HepG2 (cell line): ENCODE results near the gene MRPL43. TPM values are rescaled to one million over a fixed set of nuclear protein-coding genes. Genes with fewer than 3 reads are reported as not detected.

Experiments used
- CBX1 ChIP-seq: IDR thresholded peaks from one replicate; pipeline ENCODE4 v1.6.1; 2016; ENCODE audit warnings: antibody characterized with exemption, low read depth
- CHD2 ChIP-seq: IDR thresholded peaks from 2 replicates; pipeline ENCODE4 v1.6.1; 2011; ENCODE audit warnings: low read depth, low read length, improper control_type of control experiment
- DZIP1 ChIP-seq: sonication (generic); formaldehyde crosslinking; IDR thresholded peaks from 2 replicates; pipeline ENCODE4 v1.5.0; 2020; ENCODE audit warnings: mild to moderate bottlenecking, missing genetic modification reagents
- HIVEP1 ChIP-seq: sonication (generic); formaldehyde crosslinking; IDR thresholded peaks from 2 replicates; pipeline ENCODE4 v1.4.0; 2020; ENCODE audit warnings: mild to moderate bottlenecking, missing genetic modification reagents
- HNF1A ChIP-seq, 2 experiments: sonication (generic) in 1 of 2; formaldehyde crosslinking in 1 of 2; IDR thresholded peaks; 2 replicates each; pipeline versions ENCODE4 v1.4.0 to v1.6.1; 2016 to 2020; ENCODE audit warnings: borderline replicate concordance in 1 of 2, low read depth in 1 of 2, mild to moderate bottlenecking in 1 of 2, missing genetic modification reagents in 1 of 2
- POLR2A ChIP-seq, 2 experiments: IDR thresholded peaks; 2 replicates each; pipeline ENCODE4 v1.6.1; 2011; ENCODE audit warnings: low read depth in 2 of 2, low read length in 2 of 2, mild to moderate bottlenecking in 1 of 2, moderate library complexity in 1 of 2; ENCODE audit not compliant: insufficient read depth in 1 of 2
- RXRB ChIP-seq: IDR thresholded peaks from 2 replicates; pipeline ENCODE4 v1.6.1; 2016; ENCODE audit warnings: borderline replicate concordance, missing genetic modification reagents, missing compliant biosample characterization
- SOX6 ChIP-seq, 2 experiments: fragments of 450-650 bp in 1 of 2; sonication (generic) in 1 of 2; formaldehyde crosslinking in 1 of 2; IDR thresholded peaks; 2 replicates each; pipeline versions ENCODE4 v1.4.0 to v1.6.1; 2017 to 2020; ENCODE audit warnings: antibody characterized with exemption in 1 of 2, mild to moderate bottlenecking in 1 of 2, missing genetic modification reagents in 1 of 2
- TCF12 ChIP-seq, 2 experiments: fragments of 450-650 bp in 1 of 2; sonication (generic) in 1 of 2; formaldehyde crosslinking in 1 of 2; IDR thresholded peaks; 2 replicates each; pipeline versions ENCODE4 v1.6.1 to v1.8.0; 2017 to 2022; ENCODE audit warnings: antibody characterized with exemption in 1 of 2, mild to moderate bottlenecking in 1 of 2, missing genetic modification reagents in 1 of 2, moderate library complexity in 1 of 2
- ZBTB7B ChIP-seq: sonication (generic); formaldehyde crosslinking; IDR thresholded peaks from 2 replicates; pipeline ENCODE4 v1.4.0; 2020; ENCODE audit warnings: missing genetic modification reagents
- ZKSCAN5 ChIP-seq: sonication (generic); formaldehyde crosslinking; IDR thresholded peaks from 2 replicates; pipeline ENCODE4 v1.5.1; 2020; ENCODE audit warnings: mild to moderate bottlenecking, missing genetic modification reagents
- ZNF281 ChIP-seq: sonication (generic); formaldehyde crosslinking; IDR thresholded peaks from 2 replicates; pipeline ENCODE4 v1.4.0; 2020; ENCODE audit warnings: missing genetic modification reagents, borderline replicate concordance
- ZNF605 ChIP-seq: sonication (generic); formaldehyde crosslinking; IDR thresholded peaks from 2 replicates; pipeline ENCODE4 v1.8.0; 2022; ENCODE audit warnings: mild to moderate bottlenecking, missing genetic modification reagents
- ZNF691 ChIP-seq: sonication (generic); formaldehyde crosslinking; IDR thresholded peaks from 2 replicates; pipeline ENCODE4 v1.4.0; 2020; ENCODE audit warnings: missing genetic modification reagents, low read depth, mild to moderate bottlenecking, borderline replicate concordance
- ZNF740 ChIP-seq: sonication (generic); formaldehyde crosslinking; IDR thresholded peaks from 2 replicates; pipeline ENCODE4 v1.4.0; 2020; ENCODE audit warnings: missing genetic modification reagents
- ZNF776 ChIP-seq: sonication (generic); formaldehyde crosslinking; IDR thresholded peaks from 2 replicates; pipeline ENCODE4 v1.4.0; 2020; ENCODE audit warnings: mild to moderate bottlenecking, missing genetic modification reagents
- polyA plus RNA-seq, 8 experiments: library from polyadenylated mRNA; depleted of rRNA in 3 of 8; stranded (reverse) in 7 of 8; unstranded in 1 of 8; fragments of >200 nt; fragmentation: Illumina TruSeq in 4 of 8; extraction: Trizol in 4 of 8; gene quantifications; 2 replicates each; pipeline versions ENCODE4 v1.2.1 to v1.2.3, GENCODE V29; 2011 to 2016; ENCODE audit warnings: low read depth in 4 of 8, missing spikeins in 1 of 8, mixed read lengths in 1 of 8; ENCODE audit not compliant: insufficient read depth in 1 of 8
- total RNA-seq, 5 experiments: library from RNA; depleted of rRNA; stranded (reverse); fragments of >200 nt; fragmentation: Illumina TruSeq; extraction: Trizol; gene quantifications; 2 replicates each; pipeline ENCODE4 v1.2.3, GENCODE V29; 2016; ENCODE audit warnings: low read depth in 1 of 5

MRPL43 gene
- total and polyA plus RNA-seq, 2 of the 13 experiments (the other 11 are each of a cell fraction or from before 2014, with no cell fraction given) = 71.0 to 73.7 TPM

GRCh38 chr10:101008823-101009423 is 21.6 kb upstream of the MRPL43 start (continued):
- peak; percentile 81; the same call in 1 of the 2 replicates for TF ChIP-seq ZKSCAN5 (CRISPR knock-in tag)
- TF ChIP-seq ZBTB7B = peak; percentile 29; the same call in 1 of the 2 replicates
- peak; percentile 66; the same call in 1 of the 2 replicates for TF ChIP-seq RXRB (CRISPR knock-in tag)
- TF ChIP-seq ZNF281 (CRISPR knock-in tag) = peak; percentile 99
- TF ChIP-seq CBX1 = peak; percentile 33
- TF ChIP-seq TCF12 (IDR thresholded peaks at IDR 0.05) = no peak
- TF ChIP-seq TCF12 (CRISPR knock-in tag; IDR thresholded peaks at IDR 0.05) = no peak
- peak; percentile 40; the same call in 1 of the 2 replicates for TF ChIP-seq ZNF740 (CRISPR knock-in tag)
- TF ChIP-seq CHD2 = peak; percentile 46; the same call in 1 of the 2 replicates
- no peak for TF ChIP-seq DZIP1 (CRISPR knock-in tag)
- TF ChIP-seq ZNF691 (CRISPR knock-in tag) = no peak
- TF ChIP-seq ZNF776 (CRISPR knock-in tag) = peak; percentile 76; the same call in 1 of the 2 replicates
- 0 out of 2 replicates have a peak, but pooled peaks have one; percentile 17 for TF ChIP-seq ZNF605 (CRISPR knock-in tag)
- no peak for TF ChIP-seq SOX6 (IDR thresholded peaks at IDR 0.05)
- TF ChIP-seq SOX6 (CRISPR knock-in tag; IDR thresholded peaks at IDR 0.05) = peak; percentile 90
- 0 out of 2 replicates have a peak, but pooled peaks have one; percentile 31 for TF ChIP-seq HIVEP1 (CRISPR knock-in tag)
- no peak for TF ChIP-seq HNF1A (IDR thresholded peaks at IDR 0.05; ENCODE audit: low read depth)
- TF ChIP-seq HNF1A (CRISPR knock-in tag; IDR thresholded peaks at IDR 0.05; ENCODE audit: borderline replicate concordance) = peak; percentile 51; the same call in 1 of the 2 replicates
- 0 out of 4 replicates have a peak, but pooled peaks of 1 of the 2 experiments have one; percentile 32 for TF ChIP-seq POLR2A (IDR thresholded peaks at IDR 0.05; ENCODE audit: insufficient read depth in 1 of 2, low read depth in 2 of 2, low read length in 2 of 2)
